Measurements from ENCODE around the gene PAGE2B. TPM values are rescaled to one million over a fixed set of nuclear protein-coding genes. Genes with fewer than 3 reads are reported as not detected.
"Not testable (repeated sequence)": the region's sequence is repeated elsewhere in the genome, so short reads cannot be mapped to it uniquely, and the experiment has no call there.

PAGE2B gene
- not detected in 2 replicates for total RNA-seq (2014; rRNA removed)
- polyA plus RNA-seq (2012), result not detected

- no peak for DNase-seq (ENCODE audit: low read depth)
These were observed at the start of gene PAGE2B for GRCh38 chrX:55074851-55075467. Gene PAGE2B, plus strand, starts transcription at chrX:55075030. Its CDS starts 1,012 bp downstream, at chrX:55076042.

GRCh38 chrX:55026143-55026542 is 48.7 kb upstream of the PAGE2B start:
- no peak for DNase-seq (ENCODE audit: low read depth)

DNA sequence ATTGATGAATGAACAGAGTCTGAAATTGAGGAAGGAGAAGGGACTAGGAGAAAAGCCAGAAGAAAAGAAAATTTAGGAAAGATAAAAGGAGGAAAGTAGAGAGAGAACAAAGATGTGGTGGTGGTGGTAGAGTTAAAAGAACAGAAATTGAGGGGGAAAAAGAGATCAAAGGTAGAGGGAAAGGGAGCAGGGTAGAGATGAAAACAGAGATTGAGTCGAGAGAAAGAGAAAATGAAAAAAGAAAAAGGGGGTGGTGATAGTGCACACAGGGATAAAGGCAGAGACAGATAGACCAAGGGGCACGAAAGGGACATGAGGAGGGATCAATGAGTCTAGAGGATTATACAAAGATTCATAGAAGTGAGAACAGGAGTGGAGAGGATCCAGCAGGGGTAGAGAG is 48.0 kb upstream of the PAGE2B start:
- no peak for DNase-seq (ENCODE audit: low read depth)

- DNase-seq (ENCODE audit: low read depth), result no peak
These were observed 46.8 kb upstream of the PAGE2B start for GRCh38 chrX:55028040-55028439.

- no peak for DNase-seq (ENCODE audit: low read depth)
These were observed 46.2 kb upstream of the PAGE2B start for GRCh38 chrX:55028611-55029010.

DNA sequence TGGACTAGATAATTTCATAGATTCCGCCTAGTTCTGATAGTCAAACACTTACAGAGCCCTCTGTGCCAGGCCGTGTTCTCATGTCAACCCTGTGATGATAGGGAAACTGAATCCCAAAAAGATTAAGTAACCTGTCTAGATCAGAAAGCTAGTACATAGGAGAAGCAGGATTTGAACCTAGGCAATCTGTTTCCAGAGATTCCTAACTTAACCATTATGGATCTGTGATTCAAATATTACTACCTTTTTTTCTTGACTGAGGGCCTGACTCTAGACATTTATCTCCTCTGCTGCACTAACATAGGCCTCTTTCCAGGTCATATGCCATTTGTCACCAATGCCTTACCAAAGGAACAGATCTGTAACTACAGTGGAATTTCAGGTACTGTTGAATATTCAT is 45.5 kb upstream of the PAGE2B start:
- no peak for DNase-seq (ENCODE audit: low read depth)

DNA sequence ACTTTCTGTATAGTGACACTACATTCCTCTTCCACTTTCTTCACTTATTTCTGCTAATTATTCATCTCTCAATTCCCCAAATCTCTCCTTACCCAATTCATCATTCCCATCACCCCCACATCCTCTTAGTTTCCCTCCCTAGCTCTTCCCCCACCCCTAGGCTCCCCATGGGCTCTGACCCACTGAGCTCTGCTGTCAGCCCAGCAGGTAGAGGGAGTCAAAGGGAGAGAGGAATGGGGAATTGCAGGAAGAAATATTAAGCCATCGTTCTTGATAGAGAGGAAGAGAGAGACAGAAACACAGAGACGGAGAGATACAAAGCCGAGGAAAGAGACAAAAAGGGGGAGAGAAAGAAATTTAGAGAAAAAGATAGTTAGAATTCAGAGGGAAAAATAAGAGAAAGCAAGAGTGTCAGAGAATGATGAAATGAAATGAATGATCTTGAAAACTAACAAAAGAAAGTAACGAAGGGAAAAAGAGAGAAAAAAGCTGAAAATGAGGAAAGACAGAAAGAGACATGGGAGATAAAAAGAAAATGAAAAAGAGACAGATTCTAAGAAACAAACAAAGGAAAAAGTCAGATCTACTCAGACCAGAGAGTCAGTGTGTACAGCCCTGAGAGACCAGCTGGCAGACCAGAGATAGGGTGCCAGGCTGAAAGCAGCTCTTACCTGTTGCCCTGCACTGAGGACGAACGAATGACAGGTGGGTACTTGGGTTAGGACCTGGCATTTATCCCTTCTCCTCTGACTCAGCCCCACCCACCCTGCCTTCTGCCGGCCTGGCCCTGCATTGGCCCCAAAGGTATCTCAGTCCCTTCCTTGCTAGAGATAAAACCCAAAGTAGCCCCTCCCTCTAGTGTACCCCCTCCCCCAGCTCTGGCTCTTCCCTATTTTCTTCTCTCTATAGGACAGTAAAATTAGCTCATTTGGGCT is 44.3 kb upstream of the PAGE2B start, which contains the start of gene ALAS2:
Gene ALAS2, minus strand, starts transcription at position 707 of the 935 bp plus-strand sequence. CDS start 4,977 bp downstream, outside the sequence.
- no peak for DNase-seq (ENCODE audit: low read depth)

DNA sequence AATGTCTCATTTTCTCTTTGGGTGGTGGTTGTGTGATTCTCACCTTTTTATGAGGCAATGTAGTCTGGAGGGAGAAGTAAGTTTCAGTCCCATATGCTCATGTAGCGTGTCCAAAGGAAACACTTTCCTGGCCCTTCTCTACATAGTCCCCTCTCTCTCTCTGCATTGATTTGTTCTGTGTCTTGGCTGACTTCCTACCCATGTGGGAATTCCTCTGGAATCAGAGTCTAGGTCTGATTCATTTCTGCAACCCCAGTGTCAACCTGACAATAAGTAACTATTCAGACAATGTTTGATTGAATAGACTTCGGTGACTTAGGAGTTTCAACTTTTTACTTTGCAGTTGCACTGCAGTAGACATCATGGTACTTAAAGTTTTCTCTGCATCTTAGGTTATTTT is 41.4 kb upstream of the PAGE2B start:
- no peak for DNase-seq (ENCODE audit: low read depth)

DNA sequence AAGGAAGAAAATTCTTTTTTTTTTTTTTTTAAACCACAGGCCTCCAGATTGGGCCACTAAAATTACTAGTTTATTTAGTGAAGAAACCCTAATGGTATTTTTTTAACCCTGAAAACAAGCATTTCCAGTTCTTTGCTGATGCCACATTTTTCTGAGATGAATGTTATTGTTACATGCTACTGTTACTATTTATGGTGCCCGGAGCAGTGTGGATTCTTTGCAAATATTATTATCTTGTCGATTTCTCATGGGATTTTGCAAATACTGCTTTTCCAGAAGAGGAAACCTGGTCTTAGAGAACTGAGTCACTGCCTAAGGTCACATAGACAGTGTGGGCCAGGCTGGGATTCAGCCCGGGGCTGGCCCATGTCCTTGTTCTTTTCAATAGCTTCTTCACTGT is 35.4 kb upstream of the PAGE2B start:
- DNase-seq (ENCODE audit: low read depth), result no peak

DNA sequence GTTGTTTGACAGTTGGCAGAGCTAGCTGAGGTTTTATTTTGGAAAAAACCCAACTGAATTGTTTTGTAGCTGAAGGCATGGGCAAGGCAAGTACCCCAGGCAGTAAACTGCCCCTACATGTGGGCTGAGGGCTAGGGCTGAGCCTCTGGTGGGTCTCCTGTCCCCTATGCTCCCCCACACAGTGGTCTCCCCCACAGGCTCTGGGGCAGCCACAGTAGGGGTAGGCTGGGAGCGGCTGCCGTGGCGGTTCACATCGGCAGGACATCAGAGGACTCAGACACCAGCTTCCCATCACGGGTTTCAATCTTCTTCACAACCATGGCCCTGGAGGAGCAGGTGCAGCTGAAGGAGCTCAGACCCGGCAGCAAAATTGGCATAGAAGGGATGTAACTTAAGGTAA is 33.3 kb upstream of the PAGE2B start:
- no peak for DNase-seq (ENCODE audit: low read depth)

DNA sequence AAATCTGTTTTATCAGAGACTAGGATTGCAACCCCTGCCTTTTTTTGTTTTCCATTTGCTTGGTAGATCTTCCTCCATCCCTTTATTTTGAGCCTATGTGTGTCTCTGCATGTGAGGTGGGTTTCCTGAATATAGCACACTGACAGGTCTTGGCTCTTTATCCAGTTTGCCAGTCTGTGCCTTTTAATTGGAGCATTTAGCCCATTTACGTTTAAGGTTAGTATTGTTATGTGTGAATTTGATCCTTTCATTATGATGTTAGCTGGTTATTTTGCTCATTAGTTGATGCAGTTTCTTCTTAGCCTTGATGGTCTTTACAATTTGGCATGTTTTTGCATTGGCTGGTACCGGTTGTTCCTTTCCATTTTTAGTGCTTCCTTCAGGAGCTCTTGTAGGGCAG is 24.2 kb upstream of the PAGE2B start:
- DNase-seq (ENCODE audit: low read depth), result not testable (repeated sequence)

DNA sequence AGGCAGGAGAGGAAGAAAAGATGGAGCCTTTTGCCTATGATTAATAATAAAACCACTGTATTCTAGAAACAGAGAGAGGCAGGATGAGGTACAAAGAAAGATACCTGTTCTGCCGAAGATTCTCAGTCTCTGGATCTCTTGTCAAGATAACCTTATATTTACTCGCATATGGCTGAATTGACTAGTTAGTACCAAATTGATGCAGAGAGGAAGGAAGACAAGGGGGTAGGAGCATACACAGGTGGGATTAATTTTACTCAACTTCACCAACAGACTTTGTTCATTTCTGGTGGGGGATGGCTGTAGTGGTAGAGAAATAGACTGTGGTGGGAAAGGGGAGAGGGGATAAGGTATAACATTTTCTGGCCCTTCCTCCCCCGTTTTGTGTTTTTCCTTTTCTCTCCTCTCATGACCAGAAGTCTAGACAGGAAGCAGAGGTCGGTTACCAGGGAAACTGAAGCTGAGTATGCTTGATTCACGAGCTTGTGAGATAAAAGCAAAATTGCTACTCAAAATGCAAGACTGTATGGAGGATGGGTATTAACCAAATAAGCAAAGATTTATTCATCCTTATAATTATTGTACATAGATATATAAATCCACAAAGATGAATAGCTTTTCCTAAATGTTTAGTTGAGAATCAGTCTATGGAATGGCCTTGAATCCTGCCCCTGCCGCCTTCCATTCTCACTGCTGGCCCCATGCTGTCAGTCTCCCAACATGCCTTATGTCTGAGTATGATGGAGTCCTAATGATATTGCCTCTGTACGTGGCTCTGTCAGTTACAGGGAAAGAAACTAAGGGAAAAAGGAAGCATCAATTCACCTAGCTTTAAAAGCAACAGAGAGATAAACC is 17.8 kb upstream of the PAGE2B start:
- peak; percentile 11 for DNase-seq (ENCODE audit: low read depth)

DNA sequence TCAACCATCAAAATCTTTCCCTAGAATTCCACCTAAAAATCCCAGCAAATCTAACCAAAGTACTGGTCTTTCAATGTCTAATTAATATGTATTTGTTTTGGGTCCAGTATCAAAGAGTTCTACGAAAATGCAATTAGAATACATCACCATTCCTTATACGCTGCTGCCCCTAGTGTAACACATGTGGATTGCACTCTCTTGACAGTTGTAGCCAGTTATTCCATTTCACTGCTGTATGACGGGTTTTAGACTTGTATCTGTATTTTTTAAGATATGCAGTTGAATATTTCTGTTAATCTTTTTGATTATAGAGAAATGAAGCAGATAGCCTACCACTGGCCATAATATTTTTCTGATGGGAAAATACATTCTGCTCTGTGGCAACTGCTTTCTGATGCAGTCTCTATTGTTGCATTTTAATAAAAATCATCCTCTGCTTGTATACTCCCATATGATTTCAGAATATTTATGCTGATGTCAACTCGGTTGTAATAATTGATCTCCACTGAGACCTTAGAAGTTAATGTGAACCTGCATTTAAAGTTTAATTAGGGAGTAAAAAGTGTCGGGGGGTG is 17.1 kb upstream of the PAGE2B start:
- peak; percentile 19 for DNase-seq (ENCODE audit: low read depth)

DNA sequence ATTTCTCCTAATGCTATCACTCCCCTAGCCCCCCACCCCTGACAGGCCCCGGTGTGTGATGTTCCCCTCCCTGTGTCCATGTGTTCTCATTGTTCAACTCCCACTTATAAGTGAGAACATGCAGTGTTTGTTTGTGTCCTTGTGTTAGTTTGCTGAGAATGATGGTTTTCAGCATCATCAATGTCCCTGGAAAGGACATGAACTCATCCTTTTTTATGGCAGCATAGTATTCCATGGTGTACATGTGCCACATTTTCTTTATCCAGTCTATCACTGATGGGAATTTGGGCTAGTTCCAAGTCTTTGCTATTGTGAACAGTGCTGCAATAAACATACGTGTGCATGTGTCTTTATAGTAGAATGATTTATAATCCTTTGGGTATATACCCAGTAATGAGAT is 7.7 kb upstream of the PAGE2B start:
- DNase-seq (ENCODE audit: low read depth), result not testable (repeated sequence)

DNA sequence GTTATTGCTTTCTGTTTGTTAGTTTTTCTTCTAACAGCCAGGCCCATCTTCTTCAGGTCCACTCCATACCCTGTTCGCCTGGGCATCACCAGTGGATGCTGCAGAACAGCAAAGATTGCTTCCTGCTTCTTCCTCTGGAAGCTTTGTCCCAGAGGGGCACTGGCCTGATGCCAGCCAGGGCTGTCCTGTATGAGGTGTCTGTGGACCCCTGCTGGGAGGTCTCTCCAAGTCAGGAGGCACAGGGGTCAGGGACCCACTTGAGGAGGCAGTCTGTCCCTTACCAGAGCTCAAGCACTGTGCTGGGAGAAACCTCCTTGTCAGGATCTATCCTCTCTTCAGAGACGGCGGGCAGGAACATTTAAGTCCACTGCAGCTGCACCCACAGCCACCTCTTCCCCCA is 2.5 kb upstream of the PAGE2B start:
- DNase-seq (ENCODE audit: low read depth), result no peak

DNA sequence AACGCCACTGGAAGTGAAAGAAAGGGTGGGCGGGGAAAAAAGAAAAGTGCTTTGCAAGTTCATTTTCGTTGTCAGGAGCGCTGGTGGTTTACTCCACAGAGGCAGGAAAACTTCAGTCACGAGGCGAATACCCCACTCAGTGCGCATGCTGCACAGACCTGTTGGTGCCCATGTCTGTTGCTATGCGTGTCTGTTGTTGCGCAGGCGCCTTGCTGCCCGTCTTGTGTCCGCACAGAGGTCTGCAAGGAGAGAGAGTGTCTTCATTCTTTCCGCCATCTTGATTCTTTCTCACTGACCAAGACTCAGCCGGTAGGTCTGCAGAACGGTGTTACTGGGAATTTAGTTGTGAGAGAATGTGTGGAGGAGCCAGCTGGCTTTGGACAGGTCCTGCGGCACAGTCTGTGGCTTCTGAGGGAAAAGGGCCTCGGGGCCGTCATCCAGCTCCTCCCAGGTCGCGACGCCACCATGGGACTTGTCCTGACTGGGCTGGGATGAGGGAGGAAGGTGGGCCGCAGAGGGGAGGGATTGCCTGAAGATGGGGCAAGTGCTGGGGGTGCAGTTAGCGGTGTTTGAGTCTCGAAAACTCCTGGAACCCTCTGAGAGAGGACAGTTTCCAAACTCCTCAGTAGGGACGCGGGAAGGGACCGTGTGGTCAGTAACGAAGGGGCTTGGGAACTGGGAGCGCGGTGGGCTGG is 14.1 kb downstream of the PAGE2B start, which contains the start of gene PAGE2:
Gene PAGE2, plus strand, starts transcription at position 224 of the 695 bp plus-strand sequence. CDS start 1,003 bp downstream, outside the sequence.
- no peak for DNase-seq (ENCODE audit: low read depth)

- DNase-seq (ENCODE audit: low read depth), result no peak
These were observed 23.9 kb downstream of the PAGE2B start for GRCh38 chrX:55098691-55099090.

DNA sequence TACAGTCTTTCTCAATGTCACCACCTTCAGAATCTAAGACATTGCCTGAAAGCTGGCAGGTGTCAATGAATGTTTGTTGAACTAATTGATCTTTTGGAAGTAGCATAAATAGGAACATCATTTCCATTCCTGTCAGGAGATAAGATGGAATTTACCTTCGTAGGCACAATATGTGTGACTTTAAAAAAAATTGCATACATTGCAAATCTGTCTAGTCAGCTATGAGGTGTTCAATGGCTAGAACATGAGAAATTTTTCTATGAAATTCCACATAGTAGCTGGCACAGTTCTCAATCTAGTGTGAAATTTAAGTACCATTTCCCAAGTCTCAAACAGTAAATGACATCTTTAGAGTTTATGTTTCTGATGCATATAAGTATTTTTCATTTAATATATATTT is 24.3 kb downstream of the PAGE2B start:
- no peak for DNase-seq (ENCODE audit: low read depth)

DNA sequence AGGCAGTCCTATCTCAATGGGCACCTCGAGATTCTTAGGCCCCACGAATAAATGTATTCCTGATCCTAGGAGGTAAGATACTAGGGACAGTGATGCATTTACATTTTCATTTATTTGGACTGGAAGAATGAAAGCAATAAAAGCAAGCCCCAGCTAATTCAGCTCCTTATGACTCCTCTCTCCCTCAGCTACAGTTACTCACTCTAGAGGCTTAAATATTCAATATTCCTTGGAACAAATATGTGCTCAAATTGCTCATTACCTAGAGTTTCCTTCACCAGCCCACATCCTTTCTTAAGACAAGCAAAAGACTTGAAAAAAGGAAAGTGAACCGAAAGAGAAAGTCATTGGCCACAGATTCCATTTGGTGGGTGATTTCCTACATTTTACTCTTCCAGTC is 27.9 kb downstream of the PAGE2B start:
- no peak for DNase-seq (ENCODE audit: low read depth)

DNA sequence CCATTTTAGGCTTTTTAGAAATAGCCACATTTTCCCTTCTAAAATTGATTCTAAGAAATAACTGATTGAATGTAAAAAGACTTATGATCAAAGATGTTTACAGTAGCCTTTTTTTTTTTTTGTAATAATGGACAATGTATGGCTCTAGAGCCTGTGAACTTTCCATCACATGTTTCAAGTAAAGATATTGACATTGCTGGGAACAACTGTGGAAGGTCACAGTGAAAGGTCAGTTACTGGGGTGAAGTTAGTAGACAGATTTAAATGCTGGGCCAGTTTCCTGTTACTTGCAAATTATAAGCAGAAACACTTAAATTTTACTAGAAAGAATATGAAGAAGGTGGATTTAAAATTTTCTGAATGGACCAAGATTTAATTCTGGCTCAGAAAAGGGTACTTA is 32.4 kb downstream of the PAGE2B start:
- DNase-seq (ENCODE audit: low read depth), result no peak

GRCh38 chrX:55107911-55108310 is 33.1 kb downstream of the PAGE2B start:
- DNase-seq (ENCODE audit: low read depth), result no peak
